K562 (cell line): ENCODE measurements around the gene LY6G6D. TPM values are rescaled to one million over a fixed set of nuclear protein-coding genes. Genes with fewer than 3 reads are reported as not detected.

ENCODE experiments used
- GATAD2A ChIP-seq: fragments of 450-650 bp; IDR thresholded peaks from 2 replicates; pipeline ENCODE4 v1.6.1; 2017
- MEF2A ChIP-seq: IDR thresholded peaks from 2 replicates; pipeline ENCODE4 v1.6.1; 2011; ENCODE audit warnings: low read depth, mild to moderate bottlenecking, low read length, moderate library complexity; ENCODE audit not compliant: control insufficient read depth
- TGIF2 ChIP-seq: sonication (generic); formaldehyde crosslinking; IDR thresholded peaks from 2 replicates; pipeline ENCODE4 v1.8.1; 2022; ENCODE audit warnings: mild to moderate bottlenecking, missing genetic modification reagents, moderate library complexity
- ZFX ChIP-seq: sonication (generic); formaldehyde crosslinking; IDR thresholded peaks from 2 replicates; pipeline ENCODE4 v1.8.0; 2022; ENCODE audit warnings: mild to moderate bottlenecking, missing genetic modification reagents, moderate library complexity
- ZNF644 ChIP-seq: fragments of 200-800 bp; sonication (Bioruptor generic); IDR thresholded peaks from 2 replicates; pipeline ENCODE4 v1.6.1; 2016; ENCODE audit warnings: low read depth, missing genetic modification characterization, missing compliant biosample characterization
- ZNF668 ChIP-seq: fragments of 250-450 bp; sonication (Bioruptor Pico); IDR thresholded peaks from 2 replicates; pipeline ENCODE4 v1.8.0; 2022; ENCODE audit warnings: mild to moderate bottlenecking, inconsistent platforms
- polyA plus RNA-seq, 8 experiments: library from polyadenylated mRNA; depleted of rRNA in 4 of 8; stranded (reverse) in 5 of 8; unstranded in 3 of 8; fragments of >200 nt; fragmentation: Nextera tagmentation in 2 of 8; fragmentation: Illumina TruSeq in 1 of 8; extraction: Ambion mirVana in 2 of 8; extraction: Trizol in 1 of 8; gene quantifications; 2 replicates each; pipeline versions ENCODE4 v1.2.1 to v1.2.3, GENCODE V29; 2011 to 2014; ENCODE audit warnings: inconsistent platforms in 1 of 8, missing spikeins in 1 of 8
- total RNA-seq, 7 experiments: library from RNA; depleted of rRNA in 6 of 7; stranded (reverse); fragments of >200 nt in 6 of 7; fragmentation: Illumina TruSeq in 2 of 7; extraction: Trizol in 2 of 7; gene quantifications; 2 replicates each; pipeline versions ENCODE4 v1.2.1 to v1.2.3, GENCODE V29; 2011 to 2021; ENCODE audit warnings: low replicate concordance in 1 of 7
- TF ChIP-seq, protein P1 (sequence below): sonication (generic); formaldehyde crosslinking; IDR thresholded peaks from 2 replicates; pipeline ENCODE4 v1.8.0; 2023; ENCODE audit warnings: missing genetic modification reagents, mild to moderate bottlenecking, borderline replicate concordance
- TF ChIP-seq, protein P2 (sequence below): fragments of 450-650 bp; IDR thresholded peaks from 2 replicates; pipeline ENCODE4 v1.6.1; 2016; ENCODE audit warnings: mild to moderate bottlenecking
- TF ChIP-seq, protein P3 (sequence below): sonication (generic); IDR thresholded peaks from 2 replicates; pipeline ENCODE4 v1.6.1; 2016
- TF ChIP-seq, protein P4 (sequence below): sonication (generic); formaldehyde crosslinking; IDR thresholded peaks from 2 replicates; pipeline ENCODE4 v1.5.0; 2020; ENCODE audit warnings: missing genetic modification reagents
- TF ChIP-seq, protein P5 (sequence below): fragments of 250-450 bp; sonication (Bioruptor Pico); IDR thresholded peaks from 2 replicates; pipeline ENCODE4 v1.4.0; 2020

Gene LY6G6D
- total and polyA plus RNA-seq, 9 of the 15 experiments (the other 6 are each of a cell fraction or from before 2014, with no cell fraction given): 0.30 to 0.38 TPM; not detected in 7

DNA sequence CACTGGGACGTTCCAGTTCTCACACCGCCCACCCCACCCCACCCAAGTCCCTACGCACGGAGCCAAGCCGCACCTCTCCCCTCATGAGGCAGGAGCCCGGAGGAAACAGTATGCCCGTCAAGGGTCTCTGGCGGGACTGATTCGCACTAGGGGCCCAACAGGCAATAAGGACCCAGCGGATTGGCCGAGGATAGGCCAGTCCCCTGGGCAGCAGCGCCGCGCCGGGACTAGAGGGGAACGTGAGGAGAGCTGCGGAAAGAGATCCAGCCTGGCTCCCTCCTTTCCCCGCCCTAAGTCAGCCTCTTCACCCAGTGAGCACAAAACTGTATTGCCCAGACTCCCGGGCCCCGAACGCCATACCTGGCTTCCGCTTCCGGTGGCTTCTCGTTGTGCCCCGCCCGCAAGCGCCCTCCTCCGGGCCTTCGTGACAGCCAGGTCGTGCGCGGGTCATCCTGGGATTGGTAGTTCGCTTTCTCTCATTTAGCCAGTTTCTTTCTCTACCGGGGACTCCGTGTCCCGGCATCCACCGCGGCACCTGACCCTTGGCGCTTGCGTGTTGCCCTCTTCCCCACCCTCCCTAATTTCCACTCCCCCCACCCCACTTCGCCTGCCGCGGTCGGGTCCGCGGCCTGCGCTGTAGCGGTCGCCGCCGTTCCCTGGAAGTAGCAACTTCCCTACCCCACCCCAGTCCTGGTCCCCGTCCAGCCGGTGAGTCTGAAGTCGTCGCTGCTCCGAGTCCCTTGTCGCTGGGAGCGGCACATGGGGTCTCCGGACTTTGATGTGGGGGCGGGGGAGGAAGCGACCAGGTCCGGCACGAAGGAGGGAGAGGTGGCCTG, 49.4 kb upstream of the LY6G6D start, which contains the start of gene CSNK2B (continued):
- TF ChIP-seq, protein P1, sequence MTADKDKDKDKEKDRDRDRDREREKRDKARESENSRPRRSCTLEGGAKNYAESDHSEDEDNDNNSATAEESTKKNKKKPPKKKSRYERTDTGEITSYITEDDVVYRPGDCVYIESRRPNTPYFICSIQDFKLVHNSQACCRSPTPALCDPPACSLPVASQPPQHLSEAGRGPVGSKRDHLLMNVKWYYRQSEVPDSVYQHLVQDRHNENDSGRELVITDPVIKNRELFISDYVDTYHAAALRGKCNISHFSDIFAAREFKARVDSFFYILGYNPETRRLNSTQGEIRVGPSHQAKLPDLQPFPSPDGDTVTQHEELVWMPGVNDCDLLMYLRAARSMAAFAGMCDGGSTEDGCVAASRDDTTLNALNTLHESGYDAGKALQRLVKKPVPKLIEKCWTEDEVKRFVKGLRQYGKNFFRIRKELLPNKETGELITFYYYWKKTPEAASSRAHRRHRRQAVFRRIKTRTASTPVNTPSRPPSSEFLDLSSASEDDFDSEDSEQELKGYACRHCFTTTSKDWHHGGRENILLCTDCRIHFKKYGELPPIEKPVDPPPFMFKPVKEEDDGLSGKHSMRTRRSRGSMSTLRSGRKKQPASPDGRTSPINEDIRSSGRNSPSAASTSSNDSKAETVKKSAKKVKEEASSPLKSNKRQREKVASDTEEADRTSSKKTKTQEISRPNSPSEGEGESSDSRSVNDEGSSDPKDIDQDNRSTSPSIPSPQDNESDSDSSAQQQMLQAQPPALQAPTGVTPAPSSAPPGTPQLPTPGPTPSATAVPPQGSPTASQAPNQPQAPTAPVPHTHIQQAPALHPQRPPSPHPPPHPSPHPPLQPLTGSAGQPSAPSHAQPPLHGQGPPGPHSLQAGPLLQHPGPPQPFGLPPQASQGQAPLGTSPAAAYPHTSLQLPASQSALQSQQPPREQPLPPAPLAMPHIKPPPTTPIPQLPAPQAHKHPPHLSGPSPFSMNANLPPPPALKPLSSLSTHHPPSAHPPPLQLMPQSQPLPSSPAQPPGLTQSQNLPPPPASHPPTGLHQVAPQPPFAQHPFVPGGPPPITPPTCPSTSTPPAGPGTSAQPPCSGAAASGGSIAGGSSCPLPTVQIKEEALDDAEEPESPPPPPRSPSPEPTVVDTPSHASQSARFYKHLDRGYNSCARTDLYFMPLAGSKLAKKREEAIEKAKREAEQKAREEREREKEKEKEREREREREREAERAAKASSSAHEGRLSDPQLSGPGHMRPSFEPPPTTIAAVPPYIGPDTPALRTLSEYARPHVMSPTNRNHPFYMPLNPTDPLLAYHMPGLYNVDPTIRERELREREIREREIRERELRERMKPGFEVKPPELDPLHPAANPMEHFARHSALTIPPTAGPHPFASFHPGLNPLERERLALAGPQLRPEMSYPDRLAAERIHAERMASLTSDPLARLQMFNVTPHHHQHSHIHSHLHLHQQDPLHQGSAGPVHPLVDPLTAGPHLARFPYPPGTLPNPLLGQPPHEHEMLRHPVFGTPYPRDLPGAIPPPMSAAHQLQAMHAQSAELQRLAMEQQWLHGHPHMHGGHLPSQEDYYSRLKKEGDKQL (CRISPR knock-in tag): no peak
- TF ChIP-seq, protein P2, sequence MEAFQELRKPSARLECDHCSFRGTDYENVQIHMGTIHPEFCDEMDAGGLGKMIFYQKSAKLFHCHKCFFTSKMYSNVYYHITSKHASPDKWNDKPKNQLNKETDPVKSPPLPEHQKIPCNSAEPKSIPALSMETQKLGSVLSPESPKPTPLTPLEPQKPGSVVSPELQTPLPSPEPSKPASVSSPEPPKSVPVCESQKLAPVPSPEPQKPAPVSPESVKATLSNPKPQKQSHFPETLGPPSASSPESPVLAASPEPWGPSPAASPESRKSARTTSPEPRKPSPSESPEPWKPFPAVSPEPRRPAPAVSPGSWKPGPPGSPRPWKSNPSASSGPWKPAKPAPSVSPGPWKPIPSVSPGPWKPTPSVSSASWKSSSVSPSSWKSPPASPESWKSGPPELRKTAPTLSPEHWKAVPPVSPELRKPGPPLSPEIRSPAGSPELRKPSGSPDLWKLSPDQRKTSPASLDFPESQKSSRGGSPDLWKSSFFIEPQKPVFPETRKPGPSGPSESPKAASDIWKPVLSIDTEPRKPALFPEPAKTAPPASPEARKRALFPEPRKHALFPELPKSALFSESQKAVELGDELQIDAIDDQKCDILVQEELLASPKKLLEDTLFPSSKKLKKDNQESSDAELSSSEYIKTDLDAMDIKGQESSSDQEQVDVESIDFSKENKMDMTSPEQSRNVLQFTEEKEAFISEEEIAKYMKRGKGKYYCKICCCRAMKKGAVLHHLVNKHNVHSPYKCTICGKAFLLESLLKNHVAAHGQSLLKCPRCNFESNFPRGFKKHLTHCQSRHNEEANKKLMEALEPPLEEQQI: no peak
- TF ChIP-seq, protein P3, sequence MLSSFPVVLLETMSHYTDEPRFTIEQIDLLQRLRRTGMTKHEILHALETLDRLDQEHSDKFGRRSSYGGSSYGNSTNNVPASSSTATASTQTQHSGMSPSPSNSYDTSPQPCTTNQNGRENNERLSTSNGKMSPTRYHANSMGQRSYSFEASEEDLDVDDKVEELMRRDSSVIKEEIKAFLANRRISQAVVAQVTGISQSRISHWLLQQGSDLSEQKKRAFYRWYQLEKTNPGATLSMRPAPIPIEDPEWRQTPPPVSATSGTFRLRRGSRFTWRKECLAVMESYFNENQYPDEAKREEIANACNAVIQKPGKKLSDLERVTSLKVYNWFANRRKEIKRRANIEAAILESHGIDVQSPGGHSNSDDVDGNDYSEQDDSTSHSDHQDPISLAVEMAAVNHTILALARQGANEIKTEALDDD: no peak
- TF ChIP-seq, protein P4, sequence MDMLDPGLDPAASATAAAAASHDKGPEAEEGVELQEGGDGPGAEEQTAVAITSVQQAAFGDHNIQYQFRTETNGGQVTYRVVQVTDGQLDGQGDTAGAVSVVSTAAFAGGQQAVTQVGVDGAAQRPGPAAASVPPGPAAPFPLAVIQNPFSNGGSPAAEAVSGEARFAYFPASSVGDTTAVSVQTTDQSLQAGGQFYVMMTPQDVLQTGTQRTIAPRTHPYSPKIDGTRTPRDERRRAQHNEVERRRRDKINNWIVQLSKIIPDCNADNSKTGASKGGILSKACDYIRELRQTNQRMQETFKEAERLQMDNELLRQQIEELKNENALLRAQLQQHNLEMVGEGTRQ: no peak
- TF ChIP-seq MEF2A: peak; percentile 3; the same call in 1 of the 2 replicates
- no peak for TF ChIP-seq TGIF2
- TF ChIP-seq GATAD2A: no peak
- TF ChIP-seq, protein P5, sequence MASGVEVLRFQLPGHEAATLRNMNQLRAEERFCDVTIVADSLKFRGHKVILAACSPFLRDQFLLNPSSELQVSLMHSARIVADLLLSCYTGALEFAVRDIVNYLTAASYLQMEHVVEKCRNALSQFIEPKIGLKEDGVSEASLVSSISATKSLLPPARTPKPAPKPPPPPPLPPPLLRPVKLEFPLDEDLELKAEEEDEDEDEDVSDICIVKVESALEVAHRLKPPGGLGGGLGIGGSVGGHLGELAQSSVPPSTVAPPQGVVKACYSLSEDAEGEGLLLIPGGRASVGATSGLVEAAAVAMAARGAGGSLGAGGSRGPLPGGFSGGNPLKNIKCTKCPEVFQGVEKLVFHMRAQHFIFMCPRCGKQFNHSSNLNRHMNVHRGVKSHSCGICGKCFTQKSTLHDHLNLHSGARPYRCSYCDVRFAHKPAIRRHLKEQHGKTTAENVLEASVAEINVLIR (CRISPR knock-in tag): peak; percentile 80
- no peak for TF ChIP-seq ZNF668 (CRISPR knock-in tag)
- no peak for TF ChIP-seq ZFX (CRISPR knock-in tag)
- peak; percentile 95 for TF ChIP-seq ZNF644 (tag)
